T-helper 22 cell (primary cell): ENCODE data around the gene EBF4.
"Not testable (repeated sequence)": the region's sequence is repeated elsewhere in the genome, so short reads cannot be mapped to it uniquely, and the experiment has no call there.

ENCODE experiments used
- DNase-seq: peaks from one replicate; pipeline ENCODE4 v3.0.0-alpha.2; 2020; ENCODE audit warnings: low read depth

EBF4 gene

DNA sequence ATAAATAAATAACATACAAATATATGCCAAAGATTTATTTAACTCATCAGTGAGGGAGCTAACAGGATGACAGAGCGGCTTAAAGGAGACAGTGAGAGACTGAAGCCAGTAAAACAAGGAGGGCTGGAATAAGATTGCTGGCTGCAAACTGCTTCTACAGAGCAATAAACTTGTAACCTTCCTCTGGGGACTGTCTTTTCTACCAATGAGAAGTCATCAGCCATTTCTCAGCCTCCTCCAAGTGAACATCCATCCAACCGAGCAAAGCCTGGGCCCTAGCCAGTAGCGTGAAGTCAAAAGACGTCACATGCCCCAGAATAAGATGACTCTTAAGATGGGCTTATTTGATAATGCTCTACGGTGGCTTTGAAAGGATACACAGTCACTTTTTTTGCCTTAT, 65.4 kb downstream of the EBF4 start:
- DNase-seq: no peak

DNA sequence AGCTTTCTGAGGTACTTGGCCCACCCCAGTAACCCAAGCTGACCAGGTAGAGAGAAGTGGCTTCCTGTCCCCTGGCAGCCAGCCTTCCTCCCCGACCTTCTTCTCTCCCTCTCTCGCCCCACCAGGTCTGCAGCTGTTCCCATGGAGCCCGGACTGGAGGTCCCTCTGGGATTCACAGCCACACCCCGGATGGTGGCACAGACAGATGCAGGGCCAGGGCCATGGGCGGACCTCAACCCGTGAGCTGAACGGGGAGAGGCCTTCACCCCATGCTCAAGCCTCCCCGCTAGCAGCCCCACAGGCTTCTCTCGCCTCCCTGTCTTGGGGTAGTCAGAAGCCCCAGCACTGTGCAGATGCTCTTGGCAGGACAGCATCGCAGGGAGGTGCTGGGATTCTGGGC, 66.6 kb downstream of the EBF4 start:
- no peak for DNase-seq

DNA sequence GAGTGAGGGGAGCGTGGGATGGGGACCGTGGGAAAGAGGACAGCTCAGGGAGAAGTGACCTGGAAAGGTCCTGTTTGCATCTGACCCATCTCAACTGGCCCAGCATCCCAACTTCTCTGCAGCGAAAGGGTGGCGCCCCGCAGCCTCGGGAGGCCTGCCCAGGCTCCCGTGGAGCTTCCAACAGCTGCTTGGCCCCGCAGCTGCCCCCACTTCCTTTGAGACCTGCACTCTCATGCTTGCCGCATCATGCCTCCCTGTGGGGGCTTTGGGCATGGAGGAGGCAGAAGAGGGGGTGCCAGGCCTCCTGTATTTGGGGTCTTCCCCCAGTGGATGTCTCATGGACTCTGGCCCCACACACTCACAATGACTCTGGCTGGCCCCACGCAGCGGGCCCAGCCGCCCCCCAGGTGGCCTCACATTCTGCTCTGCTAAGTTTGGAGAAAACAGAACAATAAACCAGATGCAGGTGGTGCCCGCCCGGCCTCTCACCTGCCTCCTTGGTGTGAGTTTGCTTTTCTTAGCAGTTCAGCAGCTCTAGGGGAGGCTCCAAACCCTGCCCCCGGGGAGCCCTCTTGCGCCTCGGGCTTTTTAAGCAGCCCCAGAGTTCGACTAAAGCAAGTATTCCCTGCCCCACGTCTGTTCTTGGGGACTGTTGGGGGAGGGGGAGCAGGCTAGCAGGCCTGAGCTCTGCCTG, 67.2 kb downstream of the EBF4 start:
- DNase-seq: no peak

DNA sequence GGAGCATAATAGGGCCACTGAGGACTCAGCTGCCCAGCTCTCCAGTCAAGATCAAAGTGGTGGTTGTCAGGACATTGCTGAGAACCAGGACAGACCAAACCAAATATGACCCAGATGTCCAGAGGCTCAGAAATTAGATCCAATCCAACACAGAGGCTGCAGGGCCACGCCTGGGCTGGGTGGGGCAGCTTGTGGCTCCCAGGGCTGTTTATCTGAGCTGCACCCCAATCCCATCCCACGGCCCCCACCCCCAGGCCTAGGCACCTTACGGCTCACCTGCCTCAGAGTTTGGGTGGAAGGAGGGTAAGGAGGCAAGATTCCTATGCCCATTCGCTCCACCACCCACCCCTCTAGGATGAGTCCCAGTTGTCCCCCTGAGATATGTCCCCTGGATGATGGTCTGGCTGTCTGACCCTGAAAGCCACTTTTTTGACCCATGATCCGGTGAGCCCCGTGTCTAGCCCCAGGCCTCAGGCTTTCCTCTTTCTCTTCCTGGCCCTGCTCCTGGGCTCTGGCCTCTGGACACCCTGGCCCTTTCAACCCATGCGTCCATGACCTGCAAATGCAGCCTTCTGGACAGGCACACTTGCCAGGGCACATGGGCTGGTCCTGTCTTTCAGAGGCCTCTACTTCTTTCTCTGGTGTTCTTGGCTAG, 67.8 kb downstream of the EBF4 start:
- DNase-seq: no peak

DNA sequence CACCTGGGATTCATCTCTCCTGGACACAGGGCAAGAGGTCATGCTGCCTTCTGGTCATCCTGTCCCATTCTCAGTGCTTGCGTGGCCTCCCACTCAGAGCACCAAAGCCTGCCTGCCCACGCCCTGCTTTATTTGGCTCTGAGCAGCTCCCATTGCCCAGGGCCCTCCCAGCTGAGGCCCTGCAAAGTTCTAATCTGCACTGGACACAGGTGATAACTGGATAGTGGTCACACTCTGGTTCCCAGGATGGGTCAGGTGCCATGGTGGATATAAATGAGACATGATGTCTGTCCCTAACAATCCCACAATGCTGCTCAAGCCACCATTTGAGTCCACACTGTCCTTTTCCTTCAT, 68.3 kb downstream of the EBF4 start:
- no peak for DNase-seq

DNA sequence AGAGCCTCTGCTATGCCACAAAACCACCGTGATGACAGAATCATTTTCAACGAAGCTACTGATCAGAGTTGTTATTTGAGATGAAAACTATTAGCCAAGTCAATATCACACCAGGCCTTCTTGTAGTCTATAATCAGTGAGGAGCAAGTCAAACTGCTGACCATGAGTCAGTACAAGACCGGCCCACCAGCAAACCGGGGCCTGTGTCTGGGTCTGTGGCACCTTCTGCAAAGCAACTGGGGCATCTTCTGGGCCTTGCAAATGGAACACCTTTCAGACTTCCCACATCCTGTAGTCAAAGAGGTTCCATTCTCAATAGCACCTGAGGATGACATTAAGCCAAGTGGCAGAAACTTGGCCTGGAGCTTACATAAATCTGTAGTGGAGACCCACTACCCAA, 69.3 kb downstream of the EBF4 start:
- no peak for DNase-seq

DNA sequence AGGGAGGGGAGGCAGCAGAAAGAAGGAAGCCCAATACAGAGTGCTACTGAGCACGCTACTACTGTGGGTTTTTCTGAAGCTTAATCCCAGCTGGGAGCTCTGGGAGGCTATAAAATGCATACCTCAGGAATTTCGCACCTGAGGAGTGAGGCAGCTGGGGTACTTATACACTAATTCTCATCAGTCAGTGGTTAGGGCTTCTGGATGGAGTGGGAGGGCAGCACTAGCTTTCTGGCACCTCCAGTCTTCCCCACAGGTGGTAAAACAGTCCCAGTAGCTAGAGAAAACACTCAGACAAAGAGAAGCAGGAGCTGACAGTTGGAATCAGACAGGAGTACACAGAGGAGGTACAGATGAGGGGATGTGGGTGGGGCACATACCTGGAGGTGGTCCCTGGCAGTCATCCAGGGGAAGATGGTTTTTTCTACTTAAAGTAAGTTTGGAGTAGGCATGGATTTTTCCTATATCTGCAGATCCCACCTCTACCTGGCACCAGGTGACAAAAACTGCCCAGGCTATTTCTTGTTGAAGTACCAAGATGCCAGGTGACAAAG, 70.1 kb downstream of the EBF4 start:
- DNase-seq: no peak

DNA sequence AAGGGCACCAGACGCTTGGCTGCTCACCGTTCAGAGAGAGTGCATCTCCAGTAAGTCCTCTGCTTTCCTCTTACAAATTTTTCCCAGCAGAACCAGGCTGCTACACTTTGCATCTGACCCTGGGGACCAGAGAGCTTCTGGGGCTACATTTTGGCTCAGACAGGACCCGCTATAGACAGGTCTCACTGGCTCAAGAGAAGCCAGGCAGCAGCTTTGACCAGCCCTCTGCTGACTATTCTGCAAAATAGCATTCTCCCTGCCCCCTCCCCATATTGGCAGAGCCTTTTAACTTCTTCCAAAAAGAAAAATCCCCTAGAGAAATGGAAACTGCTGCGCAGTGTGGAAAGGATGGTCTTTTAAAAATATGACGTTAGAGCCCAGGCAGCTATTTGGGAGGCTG, 70.6 kb downstream of the EBF4 start:
- no peak for DNase-seq

DNA sequence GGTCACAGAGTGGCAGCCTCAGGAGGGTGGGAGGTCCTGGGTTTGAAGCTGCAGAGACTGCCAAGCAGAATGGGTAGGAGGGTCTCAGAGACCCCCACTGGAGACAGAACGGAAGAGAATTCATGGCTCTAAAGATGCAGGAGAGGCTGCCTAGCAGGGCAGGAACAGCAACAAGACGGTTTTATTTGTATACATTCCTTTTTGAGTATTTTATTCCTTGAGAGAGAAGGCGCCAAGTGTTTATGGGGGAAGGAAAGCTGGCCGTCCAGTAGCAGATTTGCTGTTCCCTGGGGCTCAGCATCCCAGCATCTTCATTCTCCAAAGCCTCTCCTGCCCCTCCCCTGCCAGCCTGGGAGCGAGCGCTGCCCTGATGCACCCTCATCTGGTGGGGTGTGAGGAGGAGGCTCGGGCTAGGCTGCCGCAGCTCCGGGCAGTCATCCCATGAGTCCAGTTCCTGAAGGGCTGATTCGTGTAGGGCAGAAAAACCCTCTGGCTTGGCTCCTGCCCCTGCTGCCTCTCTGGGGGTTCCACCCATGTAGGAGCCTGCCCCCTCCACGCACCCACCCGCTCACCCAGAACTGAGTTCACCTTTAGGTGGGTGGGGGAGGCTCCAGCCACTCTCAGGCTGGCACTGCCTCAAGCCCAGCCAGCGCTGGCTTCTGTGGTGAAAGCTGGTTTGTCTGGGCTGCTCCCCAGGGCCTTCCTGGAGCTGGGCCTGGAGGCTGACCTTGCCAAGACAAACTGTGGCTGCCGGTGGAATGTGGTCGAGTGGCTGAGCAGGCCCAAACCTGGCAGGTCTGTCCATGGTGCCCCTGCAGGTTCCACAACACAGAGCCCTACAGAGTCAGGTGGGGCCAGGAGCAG, 75.4 kb downstream of the EBF4 start:
- no peak for DNase-seq

DNA sequence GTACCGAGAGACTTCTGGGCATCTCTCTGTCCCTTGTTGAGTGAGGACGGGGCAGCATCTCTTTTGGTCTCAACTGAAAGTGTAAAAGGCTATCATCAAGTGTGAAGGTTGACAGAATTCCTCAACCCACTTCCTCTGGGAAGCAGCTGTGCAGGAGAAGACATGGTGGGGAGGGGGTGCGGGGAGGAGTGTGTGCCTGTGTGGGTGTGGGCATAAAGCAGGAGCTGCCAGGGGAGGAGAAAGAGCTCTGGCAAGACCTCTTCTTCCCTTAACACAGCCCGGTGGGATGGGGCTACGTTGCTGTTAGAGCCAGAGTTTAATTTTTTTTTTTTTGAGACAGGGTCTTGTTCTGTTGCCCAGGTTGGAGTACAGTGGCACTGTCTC, 76.0 kb downstream of the EBF4 start:
- DNase-seq: no peak

DNA sequence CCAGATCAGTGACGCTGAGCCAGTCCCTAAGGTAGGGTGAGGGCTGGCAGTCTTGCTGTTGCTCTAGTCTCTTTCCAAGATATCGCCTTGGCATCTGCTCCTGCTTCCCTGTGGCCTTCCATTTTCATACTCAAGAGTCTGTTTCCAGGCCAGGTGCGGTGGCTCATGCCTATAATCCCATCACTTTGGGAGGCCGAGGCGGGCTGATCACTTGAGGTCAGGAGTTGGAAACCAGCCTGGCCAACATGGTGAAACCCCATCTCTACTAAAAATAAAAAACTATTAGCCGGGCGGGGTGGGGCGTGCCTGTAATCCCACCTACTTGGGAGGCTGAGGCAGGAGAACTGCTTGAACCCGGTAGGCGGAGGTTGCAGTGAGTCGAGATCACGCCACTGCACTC, 77.5 kb downstream of the EBF4 start:
- not testable (repeated sequence) for DNase-seq

DNA sequence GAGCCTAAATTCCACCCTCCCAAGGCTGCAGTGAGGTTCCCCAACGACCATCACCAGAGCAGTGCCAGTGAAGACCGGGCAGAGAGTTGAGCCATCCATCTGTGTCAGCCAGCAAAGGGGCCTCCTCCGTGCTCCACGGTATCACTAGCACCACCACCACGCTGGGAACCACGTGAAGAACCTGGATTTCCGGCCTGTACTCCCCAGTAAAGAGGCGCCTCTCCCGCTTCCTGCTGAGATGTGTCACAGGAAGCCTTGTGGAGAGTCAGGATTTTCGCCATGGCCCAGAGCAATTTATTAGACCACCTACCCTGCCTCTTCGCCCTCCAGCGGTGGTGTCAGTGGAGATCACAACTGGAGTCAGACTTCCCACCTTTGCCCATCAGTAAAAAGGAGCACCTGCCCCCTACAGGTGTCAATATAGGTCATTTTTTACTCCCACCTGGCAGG, 79.1 kb downstream of the EBF4 start:
- no peak for DNase-seq

DNA sequence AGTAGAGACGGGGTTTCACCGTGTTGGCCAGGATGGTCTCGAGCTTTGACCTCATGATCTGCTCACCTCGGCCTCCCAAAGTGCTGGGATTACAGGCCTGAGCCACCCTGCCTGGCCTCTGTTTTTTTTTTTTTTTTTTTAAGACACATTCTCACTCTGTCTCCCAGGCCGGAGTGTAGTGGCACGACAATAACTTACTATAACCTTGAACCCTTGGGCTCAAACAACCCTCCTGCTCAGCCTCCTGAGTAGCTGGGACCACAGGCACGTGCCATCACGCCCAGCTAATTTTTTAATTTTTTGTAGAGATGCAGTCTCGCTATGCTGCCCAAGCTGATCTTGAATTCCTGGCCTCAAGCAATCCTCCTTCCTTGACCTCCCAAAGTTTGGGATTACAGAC, 81.2 kb downstream of the EBF4 start:
- DNase-seq: no peak

DNA sequence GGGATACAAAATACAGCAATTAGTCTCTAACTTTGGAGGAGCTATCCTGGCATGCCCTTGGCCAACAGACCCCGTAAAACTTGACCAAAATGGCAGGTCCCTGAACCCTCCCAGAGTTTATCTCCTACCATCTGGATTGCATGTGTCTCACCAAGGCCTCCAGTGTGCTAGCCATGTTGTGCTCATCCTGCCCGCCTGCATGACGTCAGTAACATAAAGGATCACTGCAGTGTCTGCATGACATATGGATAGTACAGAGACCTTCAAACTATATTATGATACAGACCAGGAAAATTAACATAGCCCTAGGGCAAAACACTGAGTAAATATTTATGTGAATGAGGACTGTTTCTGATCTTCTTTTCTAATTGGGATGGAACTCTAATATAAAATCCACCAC, 82.6 kb downstream of the EBF4 start:
- no peak for DNase-seq

DNA sequence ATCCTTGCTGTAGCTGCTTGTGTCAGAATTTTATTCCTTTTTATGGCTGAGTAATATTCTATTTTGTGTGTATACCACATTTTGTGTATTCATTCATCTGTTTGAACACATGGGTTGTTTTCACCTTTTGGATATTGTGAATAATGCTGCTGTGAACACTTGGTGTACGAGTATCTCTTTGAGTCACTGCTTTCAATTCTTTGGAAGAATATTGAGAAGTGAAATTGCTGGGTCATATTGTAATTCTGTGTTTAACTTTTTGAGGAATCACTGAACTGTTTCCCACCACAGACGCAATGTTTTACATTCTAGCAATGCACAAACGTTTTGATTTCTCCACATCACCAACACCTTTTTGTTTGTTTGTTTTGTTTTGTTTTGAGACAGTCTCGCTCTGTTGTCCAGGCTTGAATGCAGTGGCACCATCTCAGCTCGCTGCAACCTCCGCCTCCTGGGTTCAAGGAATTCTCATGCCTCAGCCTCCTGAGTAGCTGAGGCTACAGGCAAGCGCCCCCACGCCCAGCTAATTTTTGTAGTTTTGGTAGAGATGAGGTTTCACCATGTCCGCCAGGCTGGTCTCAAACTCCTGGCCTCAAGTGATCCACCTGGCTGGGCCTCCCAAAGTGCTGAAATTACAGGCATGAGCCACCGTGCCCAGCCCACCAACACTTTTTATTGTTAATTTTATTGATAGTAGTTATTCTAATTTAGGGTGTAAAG, 86.2 kb downstream of the EBF4 start:
- DNase-seq: no peak

DNA sequence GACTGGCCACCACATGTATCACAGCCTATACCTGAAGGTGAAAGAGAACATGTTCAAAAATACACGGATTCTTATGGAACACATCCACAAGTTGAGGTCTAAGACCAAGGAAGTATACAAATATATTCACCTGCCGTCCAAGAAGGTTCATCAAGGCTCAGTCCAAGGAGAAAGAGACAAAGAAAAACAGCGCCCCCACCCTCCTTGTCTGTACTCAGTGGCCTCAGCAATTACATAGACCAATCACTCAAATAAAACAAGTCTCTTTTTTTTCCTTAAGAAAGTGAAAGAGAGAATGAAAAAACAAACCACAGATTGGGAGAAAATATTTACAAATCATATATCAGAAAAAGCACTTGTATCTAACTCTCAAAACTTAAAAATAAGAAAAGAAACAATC, 88.4 kb downstream of the EBF4 start:
- DNase-seq: no peak

DNA sequence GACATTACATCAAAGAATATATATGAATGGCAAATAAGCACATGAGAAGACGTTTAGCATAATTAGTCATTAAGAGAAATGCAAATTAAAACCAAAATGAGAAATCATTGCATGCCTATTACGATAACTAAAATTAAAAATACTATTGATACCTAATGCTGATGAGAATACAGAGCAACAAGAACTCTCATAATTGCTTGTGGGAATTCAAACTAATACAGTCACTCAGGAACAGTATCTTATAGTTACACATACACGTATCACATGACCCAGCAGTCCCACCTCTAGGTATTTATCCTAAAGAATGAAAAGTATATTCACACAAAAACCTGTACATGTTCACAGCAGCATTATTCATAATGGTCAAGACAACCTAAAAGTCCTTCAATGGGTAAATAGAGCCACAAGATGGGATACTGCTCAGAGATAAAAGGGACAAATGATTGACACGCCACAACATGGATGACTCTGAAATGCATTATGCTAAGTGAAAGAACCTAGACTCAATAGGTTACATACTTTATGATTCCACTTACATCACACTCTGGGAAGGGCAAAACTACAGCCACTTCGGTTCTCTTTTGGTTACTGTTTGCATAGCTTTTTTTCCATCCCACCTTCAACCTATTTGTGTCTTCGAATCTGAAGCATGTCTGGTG, 91.5 kb downstream of the EBF4 start:
- no peak for DNase-seq

DNA sequence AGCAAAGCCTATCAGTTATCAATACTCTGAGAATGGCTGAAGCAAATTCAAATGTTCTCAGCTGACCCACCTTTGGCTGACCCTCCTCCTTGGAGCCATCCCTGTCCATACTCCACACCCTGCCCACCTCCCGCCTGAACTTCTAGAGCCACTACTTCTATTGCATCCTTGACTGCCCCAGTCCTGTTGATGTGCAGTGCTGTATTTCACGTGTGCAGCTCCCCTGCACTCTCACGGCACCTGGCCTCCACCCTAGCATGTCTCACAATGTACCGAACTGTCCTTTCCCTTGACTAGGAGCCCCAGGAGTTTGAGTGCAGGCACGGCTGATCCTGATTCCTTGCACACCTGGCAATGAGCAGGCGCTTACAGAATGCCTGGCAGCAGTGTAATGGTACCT, 100.9 kb downstream of the EBF4 start:
- DNase-seq: no peak

DNA sequence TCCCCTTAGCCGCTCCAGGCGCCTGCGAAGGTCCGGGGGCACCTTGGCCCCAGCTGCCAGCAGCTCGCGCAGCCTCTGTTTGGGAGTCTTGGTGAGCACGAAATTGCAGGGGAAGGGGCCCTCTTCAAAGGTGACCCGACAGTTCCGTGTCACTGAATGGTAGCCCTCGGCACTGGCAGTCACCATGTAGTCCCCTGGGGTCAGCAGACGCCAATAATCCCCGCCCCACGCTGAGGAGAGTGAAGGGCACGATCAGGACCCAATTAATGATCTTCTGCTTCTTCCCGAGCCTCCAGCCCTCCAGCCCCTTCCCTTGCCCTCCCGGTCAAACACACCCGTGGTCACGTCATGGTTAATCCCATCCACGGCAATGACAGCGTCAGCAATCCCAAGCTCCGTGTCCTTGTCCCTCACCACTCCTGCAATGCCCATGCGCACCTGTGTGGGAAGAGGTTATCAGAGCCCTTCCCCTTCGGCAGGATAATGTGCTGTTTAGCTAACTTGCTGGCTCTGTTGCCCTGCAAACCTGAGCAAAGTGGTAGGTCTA, 101.7 kb downstream of the EBF4 start:
- no peak for DNase-seq

DNA sequence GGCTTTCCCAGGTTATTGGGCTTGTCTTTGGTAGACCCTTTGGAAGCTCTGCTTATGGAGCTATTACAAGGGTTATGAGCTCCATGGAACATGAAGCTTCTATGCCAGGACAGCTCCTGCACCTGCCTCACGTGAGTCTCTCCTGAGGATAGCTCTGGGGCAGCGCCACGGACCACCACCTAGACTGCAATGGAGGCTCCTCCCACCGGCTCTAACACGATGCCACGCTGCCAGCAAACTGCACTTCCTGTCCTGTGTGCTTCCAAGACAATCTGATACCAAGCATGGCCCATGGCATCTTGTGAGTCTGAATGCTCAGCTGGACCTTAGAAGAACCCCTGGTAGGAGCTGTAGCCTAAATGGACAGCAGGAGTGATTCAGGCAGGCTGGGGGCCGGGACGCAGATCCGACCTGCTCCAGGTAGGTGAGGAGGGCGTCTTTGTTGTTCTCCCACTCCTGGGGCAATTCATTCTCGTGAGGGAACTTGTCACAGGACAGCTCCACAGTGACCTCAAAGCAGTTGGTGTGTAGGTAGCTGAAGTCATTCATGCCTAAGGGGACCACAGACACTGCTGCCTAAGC, 102.4 kb downstream of the EBF4 start:
- DNase-seq: no peak

DNA sequence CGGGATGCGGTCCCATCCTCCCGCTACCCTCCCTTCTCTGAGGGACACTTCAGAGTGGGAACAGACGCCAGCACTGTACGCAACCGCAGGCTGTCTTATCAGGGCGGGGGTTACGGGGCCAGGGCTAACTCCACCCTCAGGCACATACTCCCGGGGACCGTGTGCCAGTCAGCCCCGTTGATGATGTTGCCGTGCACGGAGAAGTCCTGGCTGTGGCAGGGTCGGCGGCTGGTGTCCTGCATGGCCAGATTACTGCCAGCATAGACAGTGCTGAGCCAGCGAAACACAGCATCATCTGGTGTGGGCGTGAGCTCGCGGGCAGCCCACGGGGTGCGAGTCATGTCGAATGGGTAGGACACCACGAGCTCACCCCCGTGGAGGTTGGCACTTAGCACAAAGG, 102.9 kb downstream of the EBF4 start:
- no peak for DNase-seq
